Stimulated activated CD4-positive, alpha-beta T cell treated with anti-CD3 and anti-CD28 coated beads, Interleukin-12 subunit alpha, Interleukin-12 subunit beta, amount 100 ng/mL, for 4 hours (primary cell): ENCODE results near the gene RSRC1.
"Not testable (repeated sequence)": the region's sequence is repeated elsewhere in the genome, so short reads cannot be mapped to it uniquely, and the experiment has no call there.

Experiments used
- DNase-seq: peaks from one replicate; pipeline ENCODE4 v3.0.0-alpha.2; 2020

Gene RSRC1

DNA sequence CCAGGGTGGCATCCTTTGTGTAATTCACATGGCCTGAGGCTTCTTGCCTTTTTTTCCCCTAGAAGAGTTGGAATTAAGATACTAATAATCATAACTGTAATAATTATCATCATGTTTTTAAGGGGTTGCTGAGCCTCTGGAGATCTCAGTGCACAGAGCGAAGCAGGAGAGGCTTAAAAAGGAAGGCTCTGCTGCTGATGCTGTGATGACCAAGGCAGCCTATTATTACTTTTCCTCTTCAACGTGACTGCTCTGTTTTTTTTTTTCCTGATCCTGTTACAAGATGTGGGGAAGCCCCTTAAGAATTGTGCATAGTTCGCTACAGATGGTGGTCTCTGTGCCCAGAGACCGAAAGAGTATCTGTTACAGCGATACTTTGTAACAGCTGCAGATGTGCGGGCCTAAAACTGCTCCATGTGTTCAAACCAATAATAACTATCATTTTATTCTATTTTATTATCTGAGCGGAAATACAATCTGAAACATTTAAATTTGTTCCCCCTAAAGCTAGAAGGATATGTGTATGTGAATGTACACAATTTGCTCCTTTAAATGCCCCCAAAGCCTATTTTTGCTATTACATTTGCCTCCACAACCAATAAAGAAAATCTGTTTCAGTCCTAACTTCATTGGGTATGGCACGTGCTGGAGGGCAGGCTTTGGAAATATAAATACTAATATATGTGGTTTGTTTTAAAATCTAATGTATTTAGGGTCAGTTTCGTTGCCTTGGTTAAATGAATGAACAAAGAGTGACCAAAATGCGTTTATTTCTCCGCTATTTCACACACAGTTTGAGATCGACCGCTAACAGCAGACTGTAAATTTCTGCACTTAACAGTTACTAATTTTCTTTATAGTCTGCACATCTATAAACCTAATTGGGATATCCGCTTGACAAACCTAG is 8.3 kb upstream of the RSRC1 start:
- no peak for DNase-seq

DNA sequence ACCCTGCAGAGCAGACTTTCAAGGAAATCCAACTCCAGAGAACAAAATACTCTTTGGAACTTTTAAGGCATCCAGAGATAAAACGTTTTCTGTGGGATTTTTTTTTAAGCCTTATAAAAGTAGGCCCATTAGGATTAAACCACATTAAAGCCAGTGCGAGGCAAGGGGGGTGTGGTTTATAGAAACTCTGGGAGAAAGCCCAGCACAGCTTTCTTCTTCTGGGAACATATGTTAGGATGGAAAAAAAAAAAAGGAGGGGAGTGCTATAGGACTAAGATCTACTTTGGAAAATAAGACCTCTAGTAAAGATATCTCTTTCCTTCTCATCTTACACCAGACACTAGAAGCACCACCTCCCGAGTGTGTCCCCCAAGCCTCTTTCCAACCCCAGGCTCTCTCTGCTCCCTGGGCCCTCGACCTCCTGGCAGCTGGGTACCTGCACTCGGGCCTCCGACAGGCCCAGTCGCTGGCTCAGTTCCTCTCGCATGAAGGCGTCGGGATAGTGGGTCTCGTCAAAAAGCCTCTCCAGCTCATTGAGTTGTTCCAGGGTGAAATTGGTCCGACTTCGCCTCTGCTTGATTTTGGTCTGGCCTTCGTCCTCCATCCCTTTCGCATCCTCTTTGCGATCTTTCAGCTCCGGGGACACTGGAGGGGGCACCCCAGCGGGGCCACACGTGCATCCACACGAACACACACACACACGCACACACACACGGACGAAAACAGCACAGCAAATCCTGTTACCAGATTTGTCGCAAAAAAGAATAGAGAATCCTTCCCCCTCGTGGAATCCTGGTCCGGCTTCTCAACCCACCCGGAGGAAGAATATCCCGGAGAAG is 7.4 kb upstream of the RSRC1 start:
- DNase-seq: no peak

- DNase-seq: no peak
Observed at GRCh38 chr3:158103081-158103886, 6.6 kb upstream of the RSRC1 start.

DNA sequence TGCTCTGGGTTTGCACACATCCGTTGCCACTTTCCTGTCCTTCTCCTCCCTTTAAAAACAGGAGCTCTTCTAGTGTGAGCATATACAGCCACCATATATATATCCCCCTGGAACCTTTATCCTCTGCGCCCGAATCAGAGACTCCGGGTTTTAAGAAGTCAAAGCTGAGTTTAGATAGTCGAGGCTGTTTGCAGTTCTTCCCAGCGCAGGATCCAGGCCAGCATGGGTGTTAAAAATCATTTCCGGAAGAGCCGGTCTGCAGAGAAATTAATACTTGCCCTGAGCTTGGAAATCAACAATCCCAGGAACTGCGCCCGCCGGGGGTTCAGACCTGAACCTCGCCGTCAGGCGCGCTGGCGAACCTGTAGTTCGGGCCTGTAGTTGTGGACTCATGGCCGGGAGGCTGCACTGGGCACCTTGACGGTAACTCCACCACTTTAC is 6.0 kb upstream of the RSRC1 start:
- no peak for DNase-seq

DNA sequence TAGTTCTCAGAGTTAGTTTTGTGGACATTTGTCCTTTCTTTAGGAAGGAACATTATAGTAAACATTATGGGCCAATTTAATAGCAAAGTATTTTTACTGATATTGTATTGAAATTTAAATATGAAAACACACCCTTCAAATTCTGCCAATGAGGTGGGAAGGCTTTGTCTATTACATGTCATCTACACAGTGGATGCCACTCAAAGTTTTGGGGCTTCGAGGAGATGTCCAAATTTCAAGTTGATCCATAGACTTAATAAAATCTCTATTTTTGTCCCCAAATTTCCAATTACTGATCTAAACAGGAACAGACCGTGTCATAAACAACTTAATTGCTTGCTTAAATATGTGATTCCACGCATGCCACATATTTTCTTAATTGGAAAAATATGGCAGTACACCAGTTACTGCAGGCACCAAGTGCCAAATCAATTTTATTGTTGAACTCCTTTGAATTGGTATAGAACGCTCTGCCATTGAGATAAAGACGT is 5.4 kb upstream of the RSRC1 start:
- no peak for DNase-seq

- no peak for DNase-seq
Observed at GRCh38 chr3:158105119-158105709, 4.7 kb upstream of the RSRC1 start.

DNA sequence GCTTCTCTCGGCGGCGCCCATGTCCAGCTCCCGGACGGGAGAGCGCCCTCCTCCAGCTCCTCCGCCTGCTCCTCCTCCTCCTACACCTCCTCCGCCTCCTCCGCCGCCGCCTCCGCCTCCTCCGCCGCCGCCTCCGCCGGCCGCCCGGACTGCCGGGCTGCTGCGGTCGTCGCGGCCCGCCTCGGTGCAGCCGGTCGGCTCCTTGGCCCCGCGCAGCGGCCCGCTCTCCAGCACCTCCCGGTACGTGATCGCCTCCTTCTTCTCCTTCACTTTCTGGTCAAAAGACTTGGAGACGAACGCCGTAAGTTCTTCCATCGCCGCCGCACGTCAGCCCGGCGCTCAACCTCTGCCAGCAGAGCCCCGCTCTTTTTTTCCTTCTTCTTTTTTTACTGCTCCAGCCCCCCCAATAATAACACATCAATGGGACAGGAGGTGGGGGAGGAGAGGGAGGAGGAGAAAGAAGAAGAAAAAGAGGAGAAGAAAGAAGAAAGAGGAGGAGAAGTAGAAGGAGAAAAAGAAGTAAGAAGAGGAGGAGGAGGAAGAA is 4.1 kb upstream of the RSRC1 start:
- DNase-seq: no peak

GRCh38 chr3:158106766-158107471 is 3.0 kb upstream of the RSRC1 start:
- no peak for DNase-seq

DNA sequence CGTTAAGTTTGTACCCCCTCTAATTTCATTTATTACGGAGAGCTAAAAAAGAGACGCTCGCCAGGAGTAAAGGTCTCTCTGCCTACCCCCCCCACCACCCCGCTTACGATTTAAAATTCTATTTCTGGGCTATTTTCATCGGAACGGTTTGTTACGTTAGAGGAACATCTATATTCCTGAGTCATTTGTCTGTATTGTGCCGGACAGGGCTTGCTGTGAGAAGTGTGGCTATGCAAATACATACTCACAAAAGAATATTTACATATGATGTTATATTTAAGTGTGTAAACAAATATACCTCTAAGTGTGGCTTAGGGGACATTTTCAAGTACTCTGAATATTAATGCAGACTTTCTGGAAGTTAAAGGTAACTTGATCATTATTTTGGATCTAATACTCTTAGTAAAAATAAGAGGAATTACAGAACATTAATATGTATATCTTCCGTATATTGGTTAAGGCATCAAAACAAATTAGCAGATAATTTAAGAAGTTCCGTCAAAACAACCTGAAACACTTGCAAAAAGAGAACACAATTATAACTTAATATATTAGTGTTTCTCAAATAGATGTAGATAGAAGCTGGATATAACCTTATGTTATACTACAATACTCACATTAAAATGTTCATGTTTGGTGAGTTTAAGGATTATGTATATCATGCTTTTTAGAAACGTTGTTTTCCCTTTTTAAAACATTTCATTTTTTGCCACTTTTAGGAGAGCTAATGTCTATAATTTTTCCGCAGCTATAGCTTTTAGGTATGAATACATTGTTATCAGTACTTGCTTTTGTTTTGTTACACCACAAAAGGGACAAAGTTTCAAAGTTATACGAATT is 2.1 kb upstream of the RSRC1 start:
- no peak for DNase-seq

GRCh38 chr3:158108445-158108985 is 1.4 kb upstream of the RSRC1 start:
- no peak for DNase-seq

- DNase-seq: no peak
Observed at GRCh38 chr3:158109295-158109803, 540 bp upstream of the RSRC1 start.

GRCh38 chr3:158110658-158111018 is 749 bp downstream of the RSRC1 start:
- no peak for DNase-seq

DNA sequence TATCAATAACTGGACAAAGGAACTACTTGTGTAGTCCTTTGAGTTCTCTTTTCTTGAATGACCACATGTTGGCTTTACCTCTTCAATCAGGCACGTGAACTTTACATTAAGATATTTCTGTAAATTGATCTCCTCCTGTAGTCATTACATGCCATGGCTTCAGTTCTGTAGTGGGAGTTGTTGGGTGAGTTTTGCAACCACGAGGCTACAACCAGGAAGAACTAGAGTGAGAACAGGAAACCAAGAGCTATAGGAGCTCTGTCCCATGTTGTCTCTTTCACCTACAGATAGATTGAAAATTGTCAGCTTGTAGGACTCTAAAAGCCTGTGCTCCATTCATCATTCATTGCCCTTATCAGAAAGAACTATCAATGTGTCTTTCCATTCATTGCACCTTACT is 2.0 kb downstream of the RSRC1 start:
- no peak for DNase-seq

DNA sequence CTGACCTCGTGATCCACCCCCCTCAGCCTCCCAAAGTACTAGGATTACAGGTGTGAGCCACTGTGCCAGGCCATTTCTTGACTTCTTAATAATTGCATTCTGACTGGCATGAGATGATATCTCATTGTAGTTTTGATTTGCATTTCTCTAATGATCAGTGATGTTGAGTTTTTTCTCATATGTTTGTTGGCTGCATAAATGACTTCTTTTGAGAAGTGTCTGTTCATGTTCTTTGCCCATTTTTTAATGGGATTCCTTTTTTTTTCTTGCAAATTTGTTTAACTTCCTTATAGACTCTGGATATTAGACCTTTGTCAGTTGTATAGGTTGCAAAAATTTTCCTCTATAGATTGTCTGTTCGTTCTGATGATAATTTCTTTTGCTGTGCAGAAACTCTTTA is 3.7 kb downstream of the RSRC1 start:
- DNase-seq: not testable (repeated sequence)

DNA sequence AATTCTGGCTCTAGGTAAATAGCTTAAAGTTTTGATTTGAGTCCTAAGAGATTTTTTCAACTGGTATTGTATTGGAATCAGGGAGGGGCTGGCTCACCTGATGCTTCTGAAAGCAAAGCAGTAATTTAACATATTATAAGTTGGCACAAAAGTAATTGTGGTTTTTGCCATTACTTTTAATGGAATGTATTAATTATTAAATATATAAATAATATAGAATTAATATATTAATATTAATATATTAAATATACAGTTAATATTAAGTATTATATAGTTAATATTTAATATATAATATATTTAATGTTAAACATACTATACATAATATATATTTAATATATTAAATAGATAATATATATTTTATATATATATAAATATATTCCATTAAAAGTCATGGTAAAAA is 10.4 kb downstream of the RSRC1 start:
- no peak for DNase-seq

- no peak for DNase-seq
Observed at GRCh38 chr3:158121295-158121694, 11.4 kb downstream of the RSRC1 start.

- DNase-seq: not testable (repeated sequence)
Observed at GRCh38 chr3:158122721-158123120, 12.8 kb downstream of the RSRC1 start.

- DNase-seq: no peak
Observed at GRCh38 chr3:158127250-158128219, 17.6 kb downstream of the RSRC1 start.

DNA sequence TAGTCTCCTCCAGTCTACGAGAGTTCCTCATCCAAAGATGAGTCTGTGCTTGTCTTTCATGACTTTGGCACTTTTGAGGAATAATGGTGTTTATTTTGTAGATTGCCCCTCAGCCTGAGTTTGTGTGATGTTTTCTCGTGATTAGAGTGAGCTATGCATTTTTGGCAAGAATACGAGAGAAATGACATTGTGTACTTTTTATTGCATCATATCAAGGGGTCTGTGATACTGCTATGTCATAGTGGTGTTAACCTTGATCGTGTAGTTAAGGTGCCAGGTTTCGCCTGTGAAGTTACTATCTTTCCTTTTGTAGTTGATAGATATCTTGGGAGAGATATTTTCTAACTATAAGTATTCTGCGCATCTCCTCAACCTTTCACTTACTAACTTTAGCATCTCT is 18.9 kb downstream of the RSRC1 start:
- no peak for DNase-seq
